ENCODE measurements around the gene ZNF778.
A peak's percentile ranks its signal among the peaks of the same experiment; 100 is the strongest.
"Not testable (repeated sequence)": the region's sequence is repeated elsewhere in the genome, so short reads cannot be mapped to it uniquely, and the experiment has no call there.

The ZNF778 gene

GRCh38 chr16:89256651-89257254 is 39.2 kb downstream of the ZNF778 start:
- no peak for TF ChIP-seq CTCF (IDR thresholded peaks at IDR 0.05; ENCODE audit: low read depth, low read length)
- DNase-seq (ENCODE audit: low read depth in 2 of 2) = peak; percentile 26 to 47
- H3K4me3 ChIP-seq (replicated peaks in 1 of 2; ENCODE audit: low read depth in 2 of 2, low read length in 2 of 2) = peak overlapping the region; percentile 30 to 47

DNA sequence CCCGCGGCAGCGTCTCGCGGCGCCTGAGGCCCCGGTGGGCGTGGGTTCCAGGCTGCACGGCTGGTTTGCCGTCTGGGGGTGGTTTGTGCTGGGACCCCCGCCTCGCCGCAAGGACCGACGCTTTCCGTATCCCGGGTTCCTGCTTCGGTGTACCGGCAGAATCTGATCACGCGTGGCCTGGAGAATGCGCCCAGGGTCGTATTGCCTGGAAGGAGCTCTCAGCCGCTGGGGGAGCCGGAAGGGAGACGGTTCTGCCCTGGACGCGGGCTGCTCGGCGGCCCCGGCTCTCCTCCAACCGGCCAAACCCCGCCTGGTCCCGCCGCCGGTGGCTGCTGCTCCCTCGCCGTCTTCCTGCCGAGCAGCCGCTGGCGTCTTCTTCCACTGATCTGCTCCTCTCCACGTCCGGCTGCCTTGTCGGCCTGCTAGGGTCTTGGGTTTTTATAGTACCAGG is 39.8 kb downstream of the ZNF778 start:
- peak; percentile 14 for TF ChIP-seq CTCF (IDR thresholded peaks at IDR 0.05; ENCODE audit: low read depth, low read length)
- DNase-seq (ENCODE audit: low read depth in 2 of 2) = peak in 1 of 2 donors; percentile 18
- peak overlapping the region; percentile 47 for H3K4me3 ChIP-seq (replicated peaks in 1 of 2; ENCODE audit: low read depth in 2 of 2, low read length in 2 of 2)

DNA sequence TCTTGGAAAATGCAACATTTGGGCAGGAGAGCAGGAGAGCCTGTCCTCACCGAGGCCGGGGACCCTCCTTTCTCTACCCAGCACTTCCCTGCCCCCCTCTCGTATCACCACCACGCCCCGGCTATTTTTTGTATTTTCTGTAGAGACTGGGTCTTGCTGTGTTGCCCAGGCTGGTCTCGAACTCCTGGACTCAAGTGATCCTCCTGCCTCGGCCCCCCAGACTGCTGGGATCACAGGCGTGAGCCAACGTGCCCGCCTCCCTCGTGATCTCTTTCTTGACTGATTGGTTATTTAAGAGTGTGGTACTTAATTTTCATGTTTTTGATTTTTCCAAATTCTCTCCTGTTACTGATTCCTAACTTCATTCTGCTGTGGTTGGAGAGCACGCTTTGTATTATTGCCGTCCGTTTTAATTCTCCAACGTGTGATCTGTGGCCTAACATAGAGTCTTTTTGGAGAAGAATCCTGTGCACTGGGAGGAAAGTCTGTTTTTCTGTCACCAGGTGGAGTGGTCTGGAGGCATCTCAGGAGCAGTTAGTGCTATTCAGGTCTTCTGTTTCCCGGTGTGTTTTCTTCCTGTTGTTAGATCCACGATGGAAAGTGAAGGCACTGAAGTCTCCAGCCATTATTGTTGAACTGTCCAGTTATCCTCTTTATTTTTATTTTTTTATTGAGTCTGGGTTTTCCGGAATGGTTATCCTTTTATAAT is 40.4 kb downstream of the ZNF778 start:
- no peak for TF ChIP-seq CTCF (IDR thresholded peaks at IDR 0.05; ENCODE audit: low read depth, low read length)
- no peak for DNase-seq (ENCODE audit: low read depth in 2 of 2)
- peak overlapping the region; percentile 47 for H3K4me3 ChIP-seq (replicated peaks in 1 of 2; ENCODE audit: low read depth in 2 of 2, low read length in 2 of 2)

DNA sequence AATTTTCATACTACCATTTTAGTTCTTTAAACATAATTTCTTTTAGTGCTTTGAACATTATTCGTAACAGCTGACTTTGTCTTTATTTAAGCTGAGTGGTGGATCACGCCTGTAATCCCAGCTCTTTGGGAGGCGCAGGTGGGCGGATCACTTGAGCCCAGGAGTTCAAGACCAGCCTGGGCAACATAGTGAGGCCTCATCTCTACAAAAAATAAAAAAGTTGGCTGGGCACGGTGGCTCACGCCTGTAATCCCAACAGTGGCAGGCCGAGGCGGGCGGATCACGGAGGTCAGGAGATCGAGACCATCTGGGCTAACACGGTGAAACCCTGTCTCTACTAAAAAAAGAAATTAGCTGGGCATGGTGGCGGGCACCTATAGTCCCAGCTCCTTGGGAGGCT is 42.4 kb downstream of the ZNF778 start:
- H3K4me3 ChIP-seq (replicated peaks in 1 of 2; ENCODE audit: low read depth in 2 of 2, low read length in 2 of 2); DNase-seq (ENCODE audit: low read depth in 2 of 2): not testable (repeated sequence)

DNA sequence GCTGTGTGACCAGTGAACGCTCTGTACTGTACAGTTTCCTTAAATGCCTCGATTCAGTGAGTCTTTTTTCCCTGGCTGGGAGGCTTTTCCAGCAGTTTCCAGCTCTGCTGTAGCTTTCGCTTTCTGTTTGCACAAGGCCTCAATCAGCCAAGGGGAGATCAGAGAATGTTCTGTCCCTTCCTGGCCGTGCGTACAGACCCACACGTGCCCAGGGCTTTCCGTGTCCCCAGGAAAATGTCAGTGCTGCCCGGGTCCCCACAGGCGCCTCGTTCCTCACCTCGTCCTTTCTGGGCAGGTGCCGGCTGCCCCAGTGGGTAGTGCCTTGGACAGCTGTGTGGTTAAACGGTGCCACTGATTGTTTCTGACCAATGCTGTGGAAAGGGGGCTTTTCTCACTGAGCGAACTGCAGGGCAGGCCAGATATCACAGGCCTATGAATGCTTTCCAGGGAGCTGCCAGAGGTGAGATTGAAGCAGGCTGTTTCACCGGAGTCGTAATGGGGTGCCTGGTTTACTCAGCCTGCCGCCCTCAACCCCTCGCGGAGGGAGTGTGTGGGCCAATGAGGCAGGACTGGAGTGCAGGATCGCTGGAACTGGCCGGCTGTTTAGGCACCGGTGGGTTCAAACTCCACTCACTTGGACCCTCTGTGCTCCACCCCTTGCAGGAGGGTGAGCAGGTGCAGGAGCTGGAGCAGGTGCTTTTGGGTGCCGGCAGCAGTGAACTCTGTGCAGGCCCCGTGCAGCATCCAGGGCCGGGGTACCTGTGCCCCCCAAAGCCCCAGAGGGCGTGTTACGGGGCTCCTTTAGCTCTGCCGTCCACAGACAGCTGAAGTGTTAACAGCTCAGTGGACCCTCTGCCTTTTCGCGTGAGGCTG is 44.4 kb downstream of the ZNF778 start:
- no peak for TF ChIP-seq CTCF (IDR thresholded peaks at IDR 0.05; ENCODE audit: low read depth, low read length)
- no peak overlapping the region for H3K4me3 ChIP-seq (replicated peaks in 1 of 2; ENCODE audit: low read depth in 2 of 2, low read length in 2 of 2)
- DNase-seq (ENCODE audit: low read depth in 2 of 2) = no peak

- no peak for TF ChIP-seq CTCF (IDR thresholded peaks at IDR 0.05; ENCODE audit: low read depth, low read length)
- DNase-seq (ENCODE audit: low read depth in 2 of 2) = no peak
- H3K4me3 ChIP-seq (replicated peaks in 1 of 2; ENCODE audit: low read depth in 2 of 2, low read length in 2 of 2) = no peak overlapping the region
These were observed 47.5 kb downstream of the ZNF778 start for GRCh38 chr16:89264800-89265550.

Data from cardiac fibroblast (primary cell).